NCI-H128 (cell line): Measurements from ENCODE around the gene RBM19.

ENCODE experiments used
- DNase-seq: peaks from one replicate; lab custom pipeline; 2025; ENCODE audit not compliant: unreplicated experiment; lab: John Stamatoyannopoulos, UW

RBM19 gene

GRCh38 chr12:113933201-113933786 is 32.8 kb downstream of the RBM19 start:
- no peak for DNase-seq

GRCh38 chr12:113932381-113933196 is 33.5 kb downstream of the RBM19 start:
- no peak for DNase-seq

- no peak for DNase-seq
Observed at GRCh38 chr12:113931517-113931916, 34.6 kb downstream of the RBM19 start.

GRCh38 chr12:113930249-113930648 is 35.9 kb downstream of the RBM19 start:
- DNase-seq: no peak

GRCh38 chr12:113929312-113929989 is 36.7 kb downstream of the RBM19 start:
- no peak for DNase-seq

GRCh38 chr12:113926788-113927187 is 39.3 kb downstream of the RBM19 start:
- DNase-seq: no peak

- DNase-seq: no peak
Observed at GRCh38 chr12:113924341-113924740, 41.8 kb downstream of the RBM19 start.

- DNase-seq: no peak
Observed at GRCh38 chr12:113923251-113923650, 42.9 kb downstream of the RBM19 start.

- DNase-seq: no peak
Observed at GRCh38 chr12:113921430-113921829, 44.7 kb downstream of the RBM19 start.

- DNase-seq: no peak
Observed at GRCh38 chr12:113919791-113920190, 46.3 kb downstream of the RBM19 start.

GRCh38 chr12:113918306-113918705 is 47.8 kb downstream of the RBM19 start:
- no peak for DNase-seq

GRCh38 chr12:113917393-113917792 is 48.7 kb downstream of the RBM19 start:
- no peak for DNase-seq

- DNase-seq: no peak
Observed at GRCh38 chr12:113914806-113915205, 51.3 kb downstream of the RBM19 start.

- no peak for DNase-seq
Observed at GRCh38 chr12:113914176-113914575, 51.9 kb downstream of the RBM19 start.

- peak; percentile 41 for DNase-seq
Observed at GRCh38 chr12:113912760-113913329, 53.3 kb downstream of the RBM19 start.

- no peak for DNase-seq
Observed at GRCh38 chr12:113911971-113912759, 54.0 kb downstream of the RBM19 start.

- no peak for DNase-seq
Observed at GRCh38 chr12:113910751-113911272, 55.3 kb downstream of the RBM19 start.

GRCh38 chr12:113909776-113910420 is 56.2 kb downstream of the RBM19 start:
- no peak for DNase-seq

GRCh38 chr12:113908584-113909100 is 57.5 kb downstream of the RBM19 start:
- no peak for DNase-seq
